Stimulated activated CD8-positive, alpha-beta memory T cell treated with anti-CD3 and anti-CD28 coated beads, Interleukin-15, amount 100 ng/mL, for 1 hour (primary cell): Measurements from ENCODE around the gene MOGAT1.

Experiments
- DNase-seq: peaks from one replicate; pipeline ENCODE4 v3.0.0-alpha.2; 2020; ENCODE audit warnings: low read depth

Gene MOGAT1, protein sequence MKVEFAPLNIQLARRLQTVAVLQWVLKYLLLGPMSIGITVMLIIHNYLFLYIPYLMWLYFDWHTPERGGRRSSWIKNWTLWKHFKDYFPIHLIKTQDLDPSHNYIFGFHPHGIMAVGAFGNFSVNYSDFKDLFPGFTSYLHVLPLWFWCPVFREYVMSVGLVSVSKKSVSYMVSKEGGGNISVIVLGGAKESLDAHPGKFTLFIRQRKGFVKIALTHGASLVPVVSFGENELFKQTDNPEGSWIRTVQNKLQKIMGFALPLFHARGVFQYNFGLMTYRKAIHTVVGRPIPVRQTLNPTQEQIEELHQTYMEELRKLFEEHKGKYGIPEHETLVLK

DNA sequence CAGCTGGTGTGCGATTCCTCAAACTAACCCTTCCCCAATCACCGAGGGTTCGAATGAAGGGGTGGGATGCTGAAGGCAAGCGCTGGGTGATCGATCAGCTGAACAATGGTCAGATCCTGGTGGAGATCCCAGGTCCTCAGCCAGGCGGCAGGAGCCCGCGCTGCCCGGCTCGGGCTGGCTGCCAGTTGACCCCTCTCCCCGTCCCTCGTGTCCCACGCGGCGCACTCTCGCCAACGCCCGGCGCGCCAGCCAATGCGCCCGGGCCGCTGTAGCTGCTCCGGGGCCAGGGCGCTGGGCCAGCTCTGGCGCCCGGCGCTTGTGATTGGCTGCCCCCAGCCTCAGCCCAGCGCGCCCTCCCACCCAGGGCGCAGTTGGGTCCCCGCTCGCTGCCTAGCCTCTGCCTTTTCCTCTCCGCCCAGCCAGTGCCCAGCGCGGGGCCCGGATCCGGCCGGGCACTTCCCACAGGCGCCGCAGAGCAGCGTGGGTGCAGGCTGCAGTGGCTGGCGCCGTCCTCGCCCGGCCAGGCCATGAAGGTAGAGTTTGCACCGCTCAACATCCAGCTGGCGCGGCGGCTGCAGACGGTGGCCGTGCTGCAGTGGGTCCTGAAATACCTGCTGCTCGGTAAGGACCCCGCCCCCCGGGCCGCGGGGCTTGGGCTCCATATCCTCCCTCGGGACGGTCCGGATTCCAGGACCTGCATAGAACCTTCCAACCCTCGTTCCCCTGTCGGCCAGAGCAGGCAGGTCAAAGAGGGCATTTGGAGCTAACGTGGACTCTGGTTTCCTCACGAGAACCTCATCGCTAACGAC lies at the start of gene MOGAT1:
Gene MOGAT1 (plus strand): TSS at position 400 of the 809 bp plus-strand sequence. CDS start 128 bp downstream, at position 528.
- DNase-seq = no peak

DNA sequence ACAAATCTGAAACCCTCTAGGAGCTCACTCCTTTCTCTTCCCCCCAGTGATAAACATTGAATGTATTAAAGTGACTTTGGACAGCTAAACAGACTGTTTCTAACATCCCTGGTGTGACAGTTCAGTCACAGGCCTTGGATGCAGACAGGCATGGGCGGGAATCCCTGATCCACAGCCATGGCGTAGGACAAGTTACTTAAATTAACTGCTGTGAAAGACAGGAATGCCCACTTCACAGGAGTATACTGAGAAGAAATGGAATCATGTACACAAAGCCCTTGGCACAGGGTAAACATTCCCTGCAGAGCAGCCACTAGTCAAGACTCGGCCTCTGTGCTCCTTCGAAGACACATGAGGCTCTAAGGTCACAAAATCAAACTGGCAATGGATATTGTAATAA lies 49.6 kb upstream of the MOGAT1 start:
- DNase-seq = no peak

DNA sequence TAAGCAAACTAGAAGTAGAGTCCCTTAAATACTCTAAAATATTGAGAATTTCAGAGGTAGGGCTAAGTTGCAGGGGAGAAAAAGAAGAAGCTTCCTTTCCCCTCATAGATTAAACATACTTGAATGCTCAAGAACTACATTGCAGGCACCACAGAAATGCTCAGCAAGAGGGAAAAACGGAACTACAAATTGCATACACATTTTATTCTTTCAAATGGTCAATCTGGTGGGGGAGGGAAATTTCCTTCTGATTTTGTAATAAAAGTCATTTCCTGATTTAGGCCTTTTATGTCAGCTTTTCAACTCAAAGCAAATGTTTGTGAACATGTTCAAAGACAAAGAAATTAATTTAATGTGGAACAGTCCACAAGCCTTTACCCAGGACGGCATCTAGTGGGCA lies 48.5 kb upstream of the MOGAT1 start:
- DNase-seq = no peak

DNA sequence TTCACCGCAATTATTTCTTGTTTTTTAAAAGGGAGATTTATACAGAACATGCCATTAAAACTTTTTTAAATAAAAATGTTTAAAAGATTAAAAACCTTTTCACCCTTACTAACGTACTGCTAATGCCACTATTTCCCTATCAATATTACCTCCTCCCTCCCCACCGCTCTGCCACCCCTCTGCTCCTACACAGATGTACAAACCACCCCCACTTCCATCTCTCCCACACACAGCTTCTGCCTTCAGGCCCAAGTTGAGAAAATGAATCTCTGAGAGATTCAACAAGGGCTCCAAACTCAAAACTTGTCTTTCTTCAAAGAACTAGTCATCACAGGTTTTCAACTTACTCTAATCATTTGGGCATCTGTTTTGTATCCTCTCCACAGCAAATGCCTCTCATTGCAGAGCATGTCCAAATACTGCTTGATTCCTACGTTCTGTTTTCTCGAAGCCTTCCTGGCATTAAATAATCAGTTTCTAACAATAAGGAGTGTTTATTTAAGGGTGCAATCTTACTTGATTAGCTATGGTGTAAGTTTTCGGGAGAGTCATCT lies 47.6 kb upstream of the MOGAT1 start:
- no peak for DNase-seq

DNA sequence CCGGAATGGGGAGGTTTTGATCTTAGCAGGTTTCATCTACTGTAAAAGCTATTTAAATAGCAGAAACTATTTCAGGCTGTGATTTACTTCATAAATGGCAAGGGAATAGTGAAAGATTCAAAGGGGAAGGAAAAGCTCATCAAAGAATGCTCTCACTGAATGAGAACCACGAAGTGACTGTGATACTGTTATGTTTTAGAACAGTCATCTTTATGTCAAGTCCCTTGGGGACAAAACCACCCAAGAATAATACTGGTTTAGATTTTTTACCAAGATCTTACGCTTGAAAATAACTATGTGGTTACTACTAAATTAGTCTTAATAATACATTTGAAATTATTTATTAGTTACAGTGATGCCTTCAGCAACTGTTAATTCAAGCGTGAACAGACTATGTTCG lies 43.7 kb upstream of the MOGAT1 start:
- no peak for DNase-seq

DNA sequence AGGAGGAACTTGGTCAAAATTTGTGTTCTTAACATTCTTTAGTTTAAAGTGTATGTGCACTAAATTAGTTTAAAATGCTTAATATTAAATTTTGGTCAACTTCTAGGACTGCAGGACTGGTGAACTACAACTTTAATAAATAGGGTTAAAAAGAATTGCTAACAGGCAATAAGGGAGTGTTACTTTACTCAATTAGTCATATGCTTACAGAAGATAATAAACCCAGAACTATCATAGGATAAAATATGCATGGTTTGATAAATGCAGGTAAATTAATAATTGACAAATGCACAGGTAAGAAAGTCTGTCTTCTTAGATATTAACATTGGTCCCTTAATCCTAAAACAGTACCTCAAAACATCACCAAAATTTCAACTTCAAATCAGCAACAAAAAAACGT lies 36.2 kb upstream of the MOGAT1 start:
- DNase-seq = no peak

DNA sequence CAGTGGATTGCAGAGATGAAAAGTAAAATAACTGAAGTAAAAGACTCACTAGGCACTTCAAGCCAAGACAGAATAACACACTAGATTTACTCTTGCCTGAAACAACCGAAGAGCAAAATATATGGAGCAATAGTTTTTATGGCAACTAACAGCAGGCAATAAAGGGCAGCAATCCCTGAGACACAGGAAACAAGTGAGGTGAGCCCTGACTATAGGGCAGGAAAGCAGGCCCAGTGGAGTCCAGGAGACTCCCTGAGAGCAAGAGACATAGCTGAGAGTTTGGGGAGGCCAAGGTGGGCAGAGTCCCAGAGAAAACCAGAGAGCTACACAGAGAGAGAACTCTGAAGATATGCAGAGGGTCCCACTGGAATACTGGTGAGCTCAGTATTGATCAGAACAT lies 34.4 kb upstream of the MOGAT1 start:
- DNase-seq = no peak

DNA sequence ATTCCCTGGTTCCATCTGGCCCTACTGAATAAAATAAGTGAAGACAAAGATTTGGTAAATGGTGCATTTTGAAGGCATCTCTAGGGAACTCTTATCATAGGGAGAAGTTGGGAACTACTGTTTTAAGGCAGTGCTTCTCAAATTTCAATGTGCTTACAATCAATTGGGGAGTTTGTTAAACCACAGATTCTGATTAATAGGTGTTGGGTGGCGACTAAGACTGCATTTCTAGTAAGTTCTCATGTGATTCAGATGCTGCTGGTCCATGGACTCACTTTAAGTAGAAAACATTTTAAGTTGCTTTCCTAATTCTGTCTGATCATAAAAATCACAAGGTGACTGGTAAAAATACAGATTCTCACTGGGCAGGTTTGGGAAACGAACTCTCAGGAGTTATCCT lies 30.1 kb upstream of the MOGAT1 start:
- no peak for DNase-seq

DNA sequence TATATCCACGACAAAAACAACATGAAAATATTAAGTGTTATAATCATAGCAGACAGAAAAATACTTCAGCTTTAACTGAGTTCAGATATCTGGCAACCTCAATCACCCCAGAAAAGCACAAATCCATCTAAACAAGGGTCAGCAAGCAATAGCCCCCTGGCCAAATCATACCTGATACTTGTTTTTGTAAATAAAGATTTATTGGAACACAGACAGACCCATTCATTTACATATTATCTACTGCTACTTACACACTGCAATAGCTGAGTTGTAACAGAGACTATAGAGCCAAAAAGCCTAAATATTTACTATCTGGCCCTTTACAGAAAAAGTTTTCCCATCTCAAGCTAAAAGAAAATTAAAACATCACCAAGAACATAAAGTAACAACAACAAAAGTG lies 28.3 kb upstream of the MOGAT1 start:
- no peak for DNase-seq

DNA sequence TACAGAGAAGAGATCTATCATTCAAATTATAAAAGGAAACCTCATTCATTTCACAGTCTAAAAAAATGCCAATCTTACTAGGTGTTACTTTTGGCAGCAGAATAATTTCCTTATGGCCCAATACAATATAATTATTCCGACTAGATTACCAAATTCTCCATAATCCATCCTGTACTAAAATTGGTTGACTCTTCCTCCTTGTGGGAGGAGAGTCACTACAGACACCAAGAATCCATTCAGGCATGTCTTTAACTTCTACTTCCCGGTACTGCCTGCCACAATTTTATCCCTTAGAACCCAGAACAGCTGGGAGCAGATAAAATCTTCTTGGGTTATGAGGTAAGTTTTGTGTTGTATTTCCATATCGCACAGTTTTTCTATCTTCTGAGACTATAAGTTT lies 25.4 kb upstream of the MOGAT1 start:
- no peak for DNase-seq

DNA sequence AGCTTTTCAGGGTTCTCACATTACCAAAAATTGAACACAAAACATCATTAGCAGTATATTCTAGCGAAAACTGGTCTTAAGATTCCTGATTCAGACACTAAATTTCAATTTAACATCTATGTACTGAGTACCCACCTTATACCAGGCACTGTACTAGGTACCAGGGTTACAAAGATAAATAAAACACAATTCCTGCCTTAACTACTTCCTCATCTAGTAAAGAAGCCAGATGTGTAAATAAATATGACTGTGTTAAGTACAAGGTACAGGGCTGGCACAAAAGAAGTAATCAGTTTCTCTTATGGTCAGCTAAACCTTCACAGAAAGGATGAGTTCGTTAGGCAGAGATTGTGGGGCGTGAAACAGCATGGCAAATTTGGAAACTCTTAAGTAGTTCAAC lies 21.7 kb upstream of the MOGAT1 start:
- no peak for DNase-seq

DNA sequence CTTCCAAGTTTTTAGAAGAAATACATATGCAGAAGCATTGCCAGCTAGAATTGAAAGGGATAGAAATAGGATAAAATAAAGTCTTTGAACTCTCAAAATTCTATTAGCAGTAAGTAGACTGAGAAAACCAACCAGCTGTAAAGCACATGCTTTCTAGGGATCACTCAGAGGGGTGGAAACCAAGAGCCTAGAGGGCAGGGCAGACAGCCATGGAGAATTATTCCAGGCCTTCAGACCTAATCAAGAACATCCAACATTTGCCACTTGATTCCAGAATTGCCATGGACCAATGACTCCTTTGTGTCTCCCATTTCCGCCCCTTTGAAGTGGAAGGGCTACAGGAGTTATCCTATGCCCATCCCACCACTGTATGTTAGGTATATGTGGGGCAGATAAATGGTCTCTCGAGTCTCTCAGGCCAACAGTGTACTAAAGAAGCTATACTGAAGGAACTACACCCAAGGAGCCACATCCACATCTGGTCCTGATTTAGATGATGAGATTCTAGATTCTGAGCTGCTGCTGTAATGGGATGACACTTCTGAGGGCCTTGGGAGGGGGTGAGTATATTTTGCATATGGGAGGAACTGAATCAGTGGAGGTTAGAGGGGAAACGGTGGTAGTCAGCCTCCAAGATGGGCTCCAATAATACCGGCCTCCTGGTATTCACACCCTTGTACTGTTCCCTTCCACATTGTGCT lies 19.6 kb upstream of the MOGAT1 start:
- no peak for DNase-seq

DNA sequence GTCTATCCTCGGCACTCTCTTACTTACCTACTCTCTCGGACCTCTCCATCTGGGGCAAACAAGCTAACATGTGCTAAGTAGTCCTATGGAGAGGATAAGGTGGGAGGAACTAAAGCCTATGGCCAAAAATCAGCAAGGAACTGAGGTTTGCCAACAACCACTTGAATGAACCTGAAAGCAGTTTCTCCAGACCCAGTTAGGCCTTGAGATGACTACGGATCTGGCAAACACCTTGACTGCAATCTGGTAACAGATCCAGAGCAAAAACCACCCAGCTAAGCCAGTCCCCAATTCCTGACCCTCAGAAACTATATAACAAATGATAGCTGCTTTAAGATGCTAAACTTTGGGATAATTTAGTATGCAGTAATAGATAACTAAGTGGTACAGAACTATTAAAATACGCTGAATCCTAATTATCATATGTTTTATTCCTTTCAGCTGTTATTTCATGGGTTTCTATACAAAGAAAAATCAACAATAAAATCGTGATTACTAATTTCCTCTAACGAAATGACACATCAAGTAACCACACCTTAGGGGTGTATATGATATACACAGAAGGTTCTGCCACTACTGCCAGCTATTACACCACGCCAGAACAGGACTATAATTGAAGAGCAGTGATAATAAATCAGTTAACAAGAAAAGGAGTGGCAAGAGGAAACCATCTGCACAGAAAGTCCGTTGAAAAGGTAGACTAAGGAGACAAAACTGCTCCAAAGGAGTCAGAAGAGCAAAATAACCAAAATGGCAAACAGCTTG lies 18.8 kb upstream of the MOGAT1 start:
- no peak for DNase-seq

DNA sequence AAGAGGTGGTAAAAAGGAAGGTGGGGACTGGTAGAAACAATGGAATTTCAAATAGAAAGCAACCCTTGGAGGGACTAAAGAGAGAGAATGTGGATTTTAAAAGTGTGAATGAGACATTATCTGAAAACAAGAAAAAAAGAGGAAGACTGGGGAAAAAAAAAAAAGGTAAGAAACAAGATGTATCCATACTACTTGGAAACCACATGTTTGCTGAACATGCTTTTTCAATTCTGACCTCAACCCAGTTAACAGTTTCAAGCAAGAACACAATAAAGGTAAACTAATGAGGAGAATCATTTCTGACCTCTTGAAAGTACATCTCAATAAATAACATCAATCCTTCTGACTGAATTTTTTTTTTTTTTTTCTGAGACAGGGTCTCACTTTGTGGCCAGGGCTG lies 18.2 kb upstream of the MOGAT1 start:
- no peak for DNase-seq

DNA sequence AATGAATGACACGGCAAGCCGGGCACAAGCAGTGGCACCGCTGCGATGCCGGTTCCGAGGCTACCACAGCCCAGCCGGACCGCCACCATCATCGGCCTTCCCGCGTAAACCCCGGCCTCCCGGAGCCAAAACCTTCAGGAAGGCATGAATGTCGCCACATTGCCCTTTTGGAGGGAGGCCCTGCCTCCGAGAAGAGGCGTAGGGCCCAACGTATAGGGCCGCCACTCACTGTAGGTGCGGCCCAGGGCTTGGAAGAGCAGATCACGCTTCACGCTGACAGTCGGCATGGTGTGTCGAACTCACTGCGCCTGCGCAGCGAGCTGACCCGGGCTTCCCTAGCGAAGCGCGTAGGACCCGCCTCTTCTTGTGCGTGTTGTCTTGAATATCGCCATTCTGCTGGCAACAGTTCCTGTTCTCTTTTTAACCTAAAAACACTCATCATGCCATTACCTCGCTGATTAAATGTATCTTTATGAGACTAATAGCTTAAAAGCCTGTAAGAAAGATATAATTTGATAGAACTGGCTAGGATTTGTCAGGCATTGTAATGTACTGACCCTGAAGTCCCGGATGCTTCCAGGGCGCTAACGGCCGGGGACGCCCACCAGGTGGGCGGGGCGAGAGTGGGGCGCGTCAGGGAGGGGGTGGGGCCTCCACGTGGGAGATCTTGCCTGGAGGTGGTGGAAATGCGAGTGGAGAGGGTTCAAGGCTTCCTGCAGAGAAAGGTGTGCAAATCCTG lies 15.5 kb upstream of the MOGAT1 start, which contains the start of gene FARSB:
Gene FARSB (minus strand): TSS at position 306 of the 739 bp plus-strand sequence. CDS start 19 bp downstream, at position 287.
- DNase-seq = peak; percentile 82

DNA sequence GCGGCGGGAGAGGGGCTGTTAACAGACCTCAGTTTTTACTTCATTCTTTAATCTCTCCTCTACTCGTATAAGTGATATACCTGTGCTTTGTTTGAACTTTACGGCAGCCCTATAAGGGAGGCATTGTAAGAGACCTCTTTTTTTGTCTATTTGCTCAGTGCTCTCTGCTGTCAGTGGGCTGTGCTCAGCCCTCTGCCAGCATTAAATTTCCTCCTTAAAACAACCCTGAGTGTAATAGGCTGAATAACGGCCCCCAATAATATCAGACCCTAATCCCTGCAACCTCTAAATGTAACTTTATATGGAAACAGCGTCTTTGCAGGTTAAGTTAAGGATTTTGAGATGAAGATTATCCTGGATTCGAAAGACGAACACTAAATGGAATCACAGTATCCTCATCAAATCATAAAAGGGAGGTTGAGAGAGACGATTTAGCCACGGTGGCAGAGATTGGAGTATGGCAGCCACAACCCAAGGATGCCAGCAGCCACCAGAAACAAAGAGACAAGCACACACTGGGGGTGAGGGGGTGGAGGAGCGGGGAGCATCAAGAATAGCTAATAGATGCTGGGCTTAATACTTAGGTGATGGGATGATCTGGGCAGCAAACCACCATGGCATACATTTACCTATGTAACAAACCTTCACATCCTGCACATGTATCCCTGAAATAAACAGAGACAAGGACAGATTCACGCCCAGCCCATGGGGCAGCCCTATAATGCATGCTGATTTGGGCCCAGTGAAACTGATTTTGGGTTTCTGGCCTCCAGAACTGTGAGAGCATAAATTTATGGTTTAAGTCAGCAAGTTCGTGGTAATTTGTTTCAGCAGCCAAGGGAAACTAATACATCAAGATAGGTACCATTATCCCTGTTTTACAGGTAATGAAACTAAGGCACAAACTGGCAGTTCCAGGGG lies 14.7 kb upstream of the MOGAT1 start:
- DNase-seq = no peak

DNA sequence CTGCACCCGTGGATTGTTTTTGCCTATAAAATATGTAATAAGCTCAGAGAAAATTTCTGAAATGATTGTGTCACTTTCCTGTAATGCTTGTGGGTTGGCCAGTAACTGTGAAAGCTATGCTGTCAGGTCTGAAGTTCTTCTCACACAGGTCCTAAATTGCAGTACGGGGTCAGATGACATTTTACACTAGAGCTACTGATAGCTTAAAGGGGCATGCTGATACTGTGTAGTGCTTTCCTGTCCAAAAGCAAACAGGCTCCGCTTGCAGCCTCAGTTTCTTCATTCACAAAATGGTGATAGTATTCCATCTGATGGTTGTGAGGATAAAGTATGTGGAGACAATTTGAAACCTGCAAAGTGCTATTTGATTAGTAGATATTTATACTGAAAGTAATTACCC lies 8.0 kb upstream of the MOGAT1 start:
- no peak for DNase-seq

DNA sequence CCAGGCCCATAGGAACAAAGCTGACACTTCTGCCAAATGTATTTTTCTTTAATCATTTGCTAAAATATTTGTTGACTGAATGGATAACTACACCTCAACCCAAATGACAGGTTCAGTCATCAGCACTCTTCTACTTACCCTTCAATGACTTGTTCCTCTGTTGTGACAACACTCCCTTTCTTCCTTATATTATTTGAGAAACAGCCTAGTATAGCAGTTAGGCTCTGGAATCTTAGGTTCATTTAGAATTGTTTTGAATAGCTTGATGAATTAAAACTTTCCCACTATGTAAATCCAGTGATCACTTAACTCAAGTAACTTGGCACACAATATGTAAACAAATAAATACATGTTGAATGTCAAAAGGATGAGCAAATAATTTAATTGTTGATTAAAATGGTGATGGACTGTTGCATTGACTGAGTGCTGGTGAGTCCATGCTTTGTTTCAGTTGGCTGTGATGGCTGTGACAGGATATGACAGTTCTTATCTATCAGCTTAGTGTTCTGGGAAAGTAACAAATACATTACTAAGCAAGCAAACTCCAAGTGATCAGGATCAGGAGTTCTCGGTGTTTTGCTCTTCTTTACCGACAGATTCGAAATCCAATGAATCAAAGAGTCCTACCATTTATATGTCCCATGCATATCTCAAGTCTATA lies 2.8 kb upstream of the MOGAT1 start:
- DNase-seq = no peak

DNA sequence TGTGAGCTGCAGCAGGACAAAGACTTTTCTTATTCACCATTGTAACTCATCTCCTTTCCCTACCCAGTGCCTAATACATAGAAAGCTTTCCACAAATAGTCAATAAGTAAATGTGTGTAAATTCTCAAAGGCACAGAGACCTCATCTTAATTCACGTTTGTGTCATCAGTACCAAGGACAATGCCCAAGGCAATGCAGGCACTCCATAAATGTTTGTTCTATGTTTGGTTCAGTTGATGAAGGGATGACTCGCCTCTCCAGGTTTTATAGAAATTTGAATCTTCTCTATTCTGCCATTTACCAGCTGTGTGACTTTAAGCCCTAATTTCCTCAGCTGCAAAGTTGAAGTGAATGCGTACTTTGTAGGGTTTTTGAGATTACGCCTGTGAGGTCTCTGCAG lies 2.1 kb upstream of the MOGAT1 start:
- no peak for DNase-seq
